Osteoblast (primary cell): Measurements from ENCODE around the gene PRKN. TPM values are rescaled to one million over a fixed set of nuclear protein-coding genes. Genes with fewer than 3 reads are reported as not detected.
A peak's percentile ranks its signal among the peaks of the same experiment; 100 is the strongest.

Source experiments
- DNase-seq: peaks from one replicate; pipeline ENCODE4 v3.0.0; 2011; ENCODE audit warnings: low spot score, mixed read lengths; ENCODE audit not compliant: insufficient read length; ENCODE audit errors: missing footprints
- H2AFZ ChIP-seq: 2 replicates; pipeline ENCODE4 v1.6.0; 2011; ENCODE audit warnings: mild to moderate bottlenecking, low read length
- H3K27ac ChIP-seq: 2 replicates; pipeline ENCODE4 v1.5.1; 2011; ENCODE audit warnings: mild to moderate bottlenecking, low read depth, low read length, moderate library complexity
- H3K27me3 ChIP-seq: 2 replicates; pipeline ENCODE4 v1.6.0; 2012; ENCODE audit warnings: mild to moderate bottlenecking, control low read depth, inconsistent platforms, low read length, moderate library complexity; ENCODE audit not compliant: insufficient read depth
- H3K36me3 ChIP-seq: 2 replicates; pipeline ENCODE4 v1.5.1; 2011; ENCODE audit warnings: mild to moderate bottlenecking, low read length, control low read depth, moderate library complexity; ENCODE audit not compliant: insufficient read depth
- H3K4me1 ChIP-seq: 2 replicates; pipeline ENCODE4 v1.5.1; 2011; ENCODE audit warnings: mild to moderate bottlenecking, low read length, control low read depth, moderate library complexity; ENCODE audit not compliant: insufficient read depth
- H3K4me2 ChIP-seq: 2 replicates; pipeline ENCODE4 v1.6.0; 2011; ENCODE audit warnings: mild to moderate bottlenecking, low read length; ENCODE audit not compliant: insufficient read depth
- H3K4me3 ChIP-seq: fragments of 200-600 bp; sonication (generic); 3 replicates; pipeline ENCODE4 v1.5.1; 2012; ENCODE audit warnings: mild to moderate bottlenecking, low read length, inconsistent platforms; ENCODE audit not compliant: insufficient read depth
- H3K79me2 ChIP-seq: 2 replicates; pipeline ENCODE4 v1.6.0; 2012; ENCODE audit warnings: mild to moderate bottlenecking, low read length, control low read depth, inconsistent platforms; ENCODE audit not compliant: insufficient read depth
- H3K9me3 ChIP-seq: 2 replicates; pipeline ENCODE4 v1.5.1; 2011; ENCODE audit warnings: low read depth, low read length, control low read depth
- H4K20me1 ChIP-seq: 2 replicates; pipeline ENCODE4 v1.6.0; 2012; ENCODE audit warnings: mild to moderate bottlenecking, low read length, control low read depth; ENCODE audit not compliant: insufficient read depth
- total RNA-seq: library from RNA; depleted of rRNA; stranded (reverse); fragments of >200 nt; gene quantifications from 2 replicates; pipeline ENCODE4 v1.2.3, GENCODE V29; 2012
- TF ChIP-seq, protein P1 (sequence below): IDR thresholded peaks from 2 replicates; pipeline ENCODE4 v1.5.1; 2011; ENCODE audit warnings: mild to moderate bottlenecking, low read depth, low read length, moderate library complexity; ENCODE audit errors: extremely low read depth

The PRKN gene
- total RNA-seq, 1 donor, result 2.9 TPM

DNA sequence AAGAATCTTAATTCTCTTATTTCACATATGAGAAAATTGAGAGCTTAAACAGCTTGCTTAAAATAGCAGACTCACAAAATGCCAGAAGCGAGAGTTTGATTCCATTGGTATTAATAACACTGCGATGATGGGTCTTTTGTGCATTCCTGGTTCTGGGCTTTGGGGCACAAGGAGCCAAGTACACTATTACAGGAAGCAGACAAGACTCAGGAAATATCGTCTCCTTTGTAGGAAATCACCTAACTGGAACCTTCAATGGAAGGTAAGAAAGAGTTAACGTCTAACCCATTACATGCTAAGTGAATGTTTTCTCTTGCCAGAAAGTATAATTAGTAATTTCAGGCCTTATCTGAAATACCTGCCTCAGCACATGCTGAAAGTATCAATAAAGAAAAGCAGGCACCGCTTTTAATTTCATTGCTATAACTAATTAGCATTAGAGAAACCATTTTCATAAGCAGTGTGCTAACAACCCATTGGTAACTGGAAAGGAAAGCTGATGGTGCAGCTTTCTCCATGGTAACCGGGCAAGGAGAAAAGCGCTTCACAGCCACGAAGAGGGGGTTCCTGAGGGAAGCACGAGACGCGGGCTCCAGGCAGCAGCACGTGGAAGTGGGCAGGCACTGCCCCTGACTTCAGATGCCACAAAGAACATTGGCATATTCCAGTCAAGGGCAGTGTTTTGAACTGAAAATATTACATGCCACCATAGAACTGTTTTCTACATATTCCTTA is 1247.0 kb downstream of the PRKN start:
- Histone ChIP-seq H3K4me2 (no peak overlapping the region), H4K20me1 (no peaks in the 10 kb centered on the region), H3K27ac (no peak overlapping the region), H2AFZ (no peak overlapping the region), H3K36me3 (no peaks in the 10 kb centered on the region), H3K27me3 (no peaks in the 10 kb centered on the region), H3K79me2 (no peaks in the 10 kb centered on the region), H3K4me1 (no peaks in the 10 kb centered on the region), H3K4me3 (no peak overlapping the region), H3K9me3 (no peaks in the 10 kb centered on the region)
- TF ChIP-seq, protein P1, sequence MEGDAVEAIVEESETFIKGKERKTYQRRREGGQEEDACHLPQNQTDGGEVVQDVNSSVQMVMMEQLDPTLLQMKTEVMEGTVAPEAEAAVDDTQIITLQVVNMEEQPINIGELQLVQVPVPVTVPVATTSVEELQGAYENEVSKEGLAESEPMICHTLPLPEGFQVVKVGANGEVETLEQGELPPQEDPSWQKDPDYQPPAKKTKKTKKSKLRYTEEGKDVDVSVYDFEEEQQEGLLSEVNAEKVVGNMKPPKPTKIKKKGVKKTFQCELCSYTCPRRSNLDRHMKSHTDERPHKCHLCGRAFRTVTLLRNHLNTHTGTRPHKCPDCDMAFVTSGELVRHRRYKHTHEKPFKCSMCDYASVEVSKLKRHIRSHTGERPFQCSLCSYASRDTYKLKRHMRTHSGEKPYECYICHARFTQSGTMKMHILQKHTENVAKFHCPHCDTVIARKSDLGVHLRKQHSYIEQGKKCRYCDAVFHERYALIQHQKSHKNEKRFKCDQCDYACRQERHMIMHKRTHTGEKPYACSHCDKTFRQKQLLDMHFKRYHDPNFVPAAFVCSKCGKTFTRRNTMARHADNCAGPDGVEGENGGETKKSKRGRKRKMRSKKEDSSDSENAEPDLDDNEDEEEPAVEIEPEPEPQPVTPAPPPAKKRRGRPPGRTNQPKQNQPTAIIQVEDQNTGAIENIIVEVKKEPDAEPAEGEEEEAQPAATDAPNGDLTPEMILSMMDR, result no peak
- no peak for DNase-seq

- Histone ChIP-seq H3K79me2 (no peaks in the 10 kb centered on the region), H3K4me3 (no peak overlapping the region), H4K20me1 (no peaks in the 10 kb centered on the region), H3K9me3 (no peaks in the 10 kb centered on the region), H3K27me3 (no peaks in the 10 kb centered on the region), H3K4me2 (no peak overlapping the region), H3K27ac (no peak overlapping the region), H2AFZ (no peak overlapping the region), H3K4me1 (no peaks in the 10 kb centered on the region), H3K36me3 (no peaks in the 10 kb centered on the region)
- no peak for DNase-seq
- TF ChIP-seq, protein P1, result no peak
Observed at GRCh38 chr6:161479376-161479775, 1248.2 kb downstream of the PRKN start.

DNA sequence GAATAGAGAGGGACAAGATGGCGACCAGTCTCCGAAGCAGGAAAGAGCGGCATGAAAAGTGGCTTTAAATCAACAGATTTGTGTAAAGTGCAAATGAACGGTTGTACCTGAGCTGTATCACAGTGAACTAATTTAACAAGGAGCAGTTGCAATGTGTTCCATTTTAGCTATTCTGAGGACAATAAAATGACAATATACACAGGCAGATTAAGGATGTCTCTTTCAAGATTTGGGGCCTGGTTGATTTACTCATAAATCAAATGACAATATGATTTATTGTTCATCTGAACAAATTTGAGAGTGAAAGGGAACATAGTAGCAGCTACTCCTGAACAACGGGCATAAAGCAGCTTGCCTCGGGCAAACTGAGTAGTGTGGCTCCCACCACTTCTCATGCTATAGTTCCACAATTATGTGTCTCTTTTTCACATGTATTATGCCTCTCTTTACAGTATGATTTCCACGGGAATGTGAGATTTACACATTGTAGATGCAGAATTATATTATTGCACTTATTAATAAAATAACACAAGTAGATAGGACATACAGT is 1249.6 kb downstream of the PRKN start:
- H3K27me3 ChIP-seq, result no peaks in the 10 kb centered on the region
- no peak for DNase-seq
- no peaks in the 10 kb centered on the region for H3K36me3 ChIP-seq
- TF ChIP-seq, protein P1, result no peak
- no peaks in the 10 kb centered on the region for H3K4me1 ChIP-seq
- no peak overlapping the region for H2AFZ ChIP-seq
- no peak overlapping the region for H3K27ac ChIP-seq
- no peak overlapping the region for H3K4me3 ChIP-seq
- H3K9me3 ChIP-seq, result no peaks in the 10 kb centered on the region
- H3K79me2 ChIP-seq, result no peaks in the 10 kb centered on the region
- no peak overlapping the region for H3K4me2 ChIP-seq
- H4K20me1 ChIP-seq, result no peaks in the 10 kb centered on the region

- TF ChIP-seq, protein P1, result no peak
- DNase-seq, result no peak
- Histone ChIP-seq H3K9me3 (no peaks in the 10 kb centered on the region), H4K20me1 (no peaks in the 10 kb centered on the region), H3K4me3 (no peak overlapping the region), H3K27me3 (no peaks in the 10 kb centered on the region), H3K4me1 (no peaks in the 10 kb centered on the region), H3K79me2 (no peaks in the 10 kb centered on the region), H3K4me2 (peak overlapping the region; percentile 0), H3K36me3 (no peaks in the 10 kb centered on the region), H3K27ac (no peak overlapping the region), H2AFZ (no peak overlapping the region)
Observed at GRCh38 chr6:161476711-161477110, 1250.9 kb downstream of the PRKN start.
